HCT116 (cell line): ENCODE results near the gene RPS6KL1. TPM values are rescaled to one million over a fixed set of nuclear protein-coding genes. Genes with fewer than 3 reads are reported as not detected.

Source experiments
- ATAC-seq: fragments of 200-7000 bp; cut with Tn5 transposase; 2 replicates; pipeline ENCODE4 v1.9.1; 2020; ENCODE audit warnings: mild to moderate bottlenecking, moderate library complexity
- BruUV-seq: library from RNA; stranded (reverse); fragments of 400-500 nt; replicated peaks from 2 replicates; lab custom pipeline; 2021; lab: Mats Ljungman, UMichigan
- CTCF ChIA-PET: fragments of 300-600 bp; sonication (Branson Sonifier 250); formaldehyde crosslinking; loops from one replicate; lab custom pipeline; 2021; ENCODE audit warnings: antibody characterized with exemption; lab: Charles Lee
- POLR2A ChIA-PET: fragments of 300-600, 350-600 bp; sonication (Branson Sonifier 250); formaldehyde crosslinking; loops from one replicate; lab custom pipeline; 2021; ENCODE audit warnings: antibody characterized with exemption; lab: Charles Lee
- RAD21 ChIA-PET, 2 experiments: fragments of 300-600 bp; sonication (Branson Sonifier 250); formaldehyde crosslinking; loops; one replicate each; lab custom pipeline; 2023; ENCODE audit warnings: low total read pairs in 2 of 2; ENCODE audit not compliant: uncharacterized antibody in 2 of 2, unreplicated experiment in 2 of 2, low non-redundant PET in 1 of 2; lab: Charles Lee
- DNase-seq: peaks from one replicate; pipeline ENCODE4 v3.0.0-alpha.2; 2010; ENCODE audit warnings: low read depth, low spot score
- H2AFZ ChIP-seq: fragments of 200-600 bp; shearing (Covaris generic), sonication (generic); 2 replicates; pipeline ENCODE4 v1.6.1; 2017; ENCODE audit warnings: low read depth, mixed run types, mixed read lengths, antibody characterized with exemption, low read length; ENCODE audit not compliant: poor library complexity, severe bottlenecking
- H3K27ac ChIP-seq: 2 replicates; pipeline ENCODE4 v1.5.1; 2012; ENCODE audit warnings: low read depth, low read length
- H3K27me3 ChIP-seq: fragments of 200-600 bp; sonication (generic); 2 replicates; pipeline ENCODE4 v1.6.1; 2016; ENCODE audit warnings: mixed run types, low read length, mixed read lengths; ENCODE audit not compliant: insufficient read depth
- H3K36me3 ChIP-seq, 2 experiments: fragments of 200-500 bp in 1 of 2; fragments of 200-600 bp in 1 of 2; sonication (Bioruptor generic) in 1 of 2; sonication (generic) in 1 of 2; 2 replicates each; pipeline versions ENCODE4 v1.5.1 to v1.6.1; 2014 to 2016; ENCODE audit warnings: low read length in 2 of 2, inconsistent platforms in 1 of 2, mixed read lengths in 1 of 2, mixed run types in 1 of 2; ENCODE audit not compliant: insufficient read depth in 2 of 2, control insufficient read depth in 1 of 2
- H3K4me1 ChIP-seq, 2 experiments: fragments of 200-600 bp in 1 of 2; sonication (generic) in 1 of 2; 2 replicates each; pipeline versions ENCODE4 v1.5.1 to v1.6.1; 2012 to 2017; ENCODE audit warnings: low read length in 2 of 2, inconsistent platforms in 1 of 2, mild to moderate bottlenecking in 1 of 2, mixed read lengths in 1 of 2, mixed run types in 1 of 2, moderate library complexity in 1 of 2; ENCODE audit not compliant: insufficient read depth in 2 of 2, control insufficient read depth in 1 of 2
- H3K4me2 ChIP-seq: fragments of 200-600 bp; sonication (generic); 2 replicates; pipeline ENCODE4 v1.6.1; 2017; ENCODE audit warnings: mixed run types, low read length, mixed read lengths
- H3K4me3 ChIP-seq, 2 experiments: fragments of 200-600 bp in 1 of 2; sonication (generic) in 1 of 2; replicated peaks in 1 of 2; 2 replicates each; pipeline ENCODE4 v1.5.1; 2011 to 2016; ENCODE audit warnings: low read length in 2 of 2, control low read depth in 1 of 2, low read depth in 1 of 2, mild to moderate bottlenecking in 1 of 2, mixed read lengths in 1 of 2, mixed run types in 1 of 2
- H3K79me2 ChIP-seq: fragments of 200-600 bp; sonication (generic); 2 replicates; pipeline ENCODE4 v1.6.1; 2017; ENCODE audit warnings: mild to moderate bottlenecking, mixed run types, low read length, moderate library complexity, mixed read lengths; ENCODE audit not compliant: insufficient read depth
- H3K9ac ChIP-seq: fragments of 200-600 bp; sonication (generic); 2 replicates; pipeline ENCODE4 v1.6.1; 2016; ENCODE audit warnings: low read length, mixed read lengths
- H3K9me2 ChIP-seq: fragments of 200-600 bp; sonication (generic), shearing (Covaris generic); 2 replicates; pipeline ENCODE4 v1.6.1; 2017; ENCODE audit warnings: mixed run types, mild to moderate bottlenecking, moderate library complexity; ENCODE audit not compliant: insufficient read depth
- H3K9me3 ChIP-seq, 2 experiments: fragments of 200-500 bp in 1 of 2; fragments of 200-600 bp in 1 of 2; sonication (Bioruptor generic) in 1 of 2; sonication (generic) in 1 of 2; 2 replicates each; pipeline ENCODE4 v1.6.1; 2014 to 2017; ENCODE audit warnings: low read length in 2 of 2, mixed read lengths in 2 of 2, inconsistent platforms in 1 of 2, low read depth in 1 of 2, mild to moderate bottlenecking in 1 of 2, mixed run types in 1 of 2, moderate library complexity in 1 of 2; ENCODE audit not compliant: control insufficient read depth in 1 of 2, insufficient read depth in 1 of 2
- H4K20me1 ChIP-seq: fragments of 200-600 bp; sonication (generic), shearing (Covaris generic); 2 replicates; pipeline ENCODE4 v1.6.1; 2017; ENCODE audit warnings: mixed run types, mild to moderate bottlenecking, moderate library complexity; ENCODE audit not compliant: insufficient read depth
- CBX3 ChIP-seq: IDR thresholded peaks from 2 replicates; pipeline ENCODE4 v1.6.1; 2012; ENCODE audit warnings: low read depth
- EGR1 ChIP-seq: IDR thresholded peaks from 2 replicates; pipeline ENCODE4 v1.6.1; 2012; ENCODE audit warnings: low read depth
- EZH2 ChIP-seq: fragments of 200-600 bp; sonication (generic); IDR thresholded peaks from 2 replicates; pipeline ENCODE4 v1.6.1; 2017; ENCODE audit warnings: antibody characterized with exemption, mixed run types
- EZH2phosphoT487 ChIP-seq: fragments of 200-600 bp; IDR thresholded peaks from 2 replicates; pipeline ENCODE4 v1.6.1; 2018; ENCODE audit warnings: antibody characterized with exemption, borderline replicate concordance
- FOSL1 ChIP-seq: IDR thresholded peaks from 2 replicates; pipeline ENCODE4 v1.6.1; 2012; ENCODE audit warnings: low read depth
- POLR2A ChIP-seq: IDR thresholded peaks from 2 replicates; pipeline ENCODE4 v1.7.0; 2011; ENCODE audit warnings: borderline replicate concordance; ENCODE audit not compliant: insufficient read depth, insufficient read length; ENCODE audit errors: extremely low read depth
- ZFX ChIP-seq: fragments of 450-650 bp; IDR thresholded peaks from 2 replicates; pipeline ENCODE4 v1.6.1; 2017
- ZNF274 ChIP-seq: fragments of 200-500 bp; sonication (Bioruptor generic); IDR thresholded peaks from 2 replicates; pipeline ENCODE4 v1.6.1; 2014; ENCODE audit warnings: mild to moderate bottlenecking, low read depth, low read length, inconsistent platforms
- intact Hi-C: fragments of 100-400 bp; cut with micrococcal nuclease; formaldehyde crosslinking; loops from 2 replicates; pipeline ENCODE4 v1.10.0; 2022
- total RNA-seq: library from RNA; stranded (reverse); gene quantifications from one replicate; pipeline ENCODE4 v1.2.1, GENCODE V29; 2021; ENCODE audit not compliant: unreplicated experiment
- TF ChIP-seq, protein P1 (sequence below): IDR thresholded peaks from 2 replicates; pipeline ENCODE4 v1.6.1; 2012
- TF ChIP-seq, protein P2 (sequence below), 3 experiments: fragments of 200-600 bp in 1 of 3; sonication (generic) in 1 of 3; IDR thresholded peaks in 2 of 3; conservative IDR thresholded peaks in 1 of 3; 2 replicates each; pipeline ENCODE4 v1.5.1; 2012 to 2017; ENCODE audit warnings: low read depth in 2 of 3, low read length in 2 of 3, antibody characterized with exemption in 1 of 3, borderline replicate concordance in 1 of 3, control low read depth in 1 of 3, mild to moderate bottlenecking in 1 of 3, mixed read lengths in 1 of 3, mixed run types in 1 of 3, moderate library complexity in 1 of 3; ENCODE audit not compliant: insufficient read depth in 1 of 3

The RPS6KL1 gene
- total RNA-seq, 1 experiment from 2014 or later = 6.7 TPM

DNA sequence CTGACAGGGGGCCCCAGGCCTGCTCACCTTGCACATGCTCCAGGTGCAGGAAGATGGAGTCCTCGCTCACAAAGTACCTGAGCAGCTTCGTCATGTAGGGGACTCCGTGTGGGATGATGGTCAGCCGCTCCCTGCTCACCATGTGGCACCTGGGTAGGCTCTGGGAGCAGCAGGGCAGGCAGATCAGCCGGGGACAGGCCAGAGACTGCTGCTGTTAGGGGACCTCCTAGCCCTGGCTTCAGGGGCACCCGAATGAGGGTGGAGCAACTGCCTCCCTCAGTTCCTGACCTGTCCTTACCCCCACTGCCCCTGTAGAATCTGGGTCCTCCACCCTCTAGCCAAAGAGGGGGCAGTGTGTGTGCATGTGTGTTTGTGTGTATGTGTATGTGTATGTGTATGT is 11.8 kb downstream of the RPS6KL1 start:
- ATAC-seq (0 out of 2 replicates have a peak, but pooled peaks have one; percentile 7), DNase-seq (no peak)
- BruUV-seq = no TSS peak
- Histone ChIP-seq H3K79me2 (no peaks in the 10 kb centered on the region), H3K4me1 (peaks cover 10 to 21% of the 10 kb centered on the region in 2 experiments; a peak in 3 of 4 replicates), H3K4me3 (no peak overlapping the region), H3K36me3 (no peaks in the 10 kb centered on the region; a peak in 2 of 4 replicates), H2AFZ (no peak overlapping the region), H3K9me3 (no peaks in the 10 kb centered on the region), H3K9me2 (no peaks in the 10 kb centered on the region), H3K27ac (no peak overlapping the region; the same call in 1 of the 2 replicates), H3K9ac (no peak overlapping the region), H3K27me3 (no peaks in the 10 kb centered on the region), H3K4me2 (peak overlapping the region; percentile 39; the same call in 1 of the 2 replicates), H4K20me1 (no peaks in the 10 kb centered on the region)
- TF ChIP-seq FOSL1 = no peak
- TF ChIP-seq EZH2phosphoT487 = no peak
- no peak for TF ChIP-seq EZH2
- TF ChIP-seq, protein P1, sequence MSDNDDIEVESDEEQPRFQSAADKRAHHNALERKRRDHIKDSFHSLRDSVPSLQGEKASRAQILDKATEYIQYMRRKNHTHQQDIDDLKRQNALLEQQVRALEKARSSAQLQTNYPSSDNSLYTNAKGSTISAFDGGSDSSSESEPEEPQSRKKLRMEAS = no peak
- no peak for TF ChIP-seq ZFX
- TF ChIP-seq, protein P2, sequence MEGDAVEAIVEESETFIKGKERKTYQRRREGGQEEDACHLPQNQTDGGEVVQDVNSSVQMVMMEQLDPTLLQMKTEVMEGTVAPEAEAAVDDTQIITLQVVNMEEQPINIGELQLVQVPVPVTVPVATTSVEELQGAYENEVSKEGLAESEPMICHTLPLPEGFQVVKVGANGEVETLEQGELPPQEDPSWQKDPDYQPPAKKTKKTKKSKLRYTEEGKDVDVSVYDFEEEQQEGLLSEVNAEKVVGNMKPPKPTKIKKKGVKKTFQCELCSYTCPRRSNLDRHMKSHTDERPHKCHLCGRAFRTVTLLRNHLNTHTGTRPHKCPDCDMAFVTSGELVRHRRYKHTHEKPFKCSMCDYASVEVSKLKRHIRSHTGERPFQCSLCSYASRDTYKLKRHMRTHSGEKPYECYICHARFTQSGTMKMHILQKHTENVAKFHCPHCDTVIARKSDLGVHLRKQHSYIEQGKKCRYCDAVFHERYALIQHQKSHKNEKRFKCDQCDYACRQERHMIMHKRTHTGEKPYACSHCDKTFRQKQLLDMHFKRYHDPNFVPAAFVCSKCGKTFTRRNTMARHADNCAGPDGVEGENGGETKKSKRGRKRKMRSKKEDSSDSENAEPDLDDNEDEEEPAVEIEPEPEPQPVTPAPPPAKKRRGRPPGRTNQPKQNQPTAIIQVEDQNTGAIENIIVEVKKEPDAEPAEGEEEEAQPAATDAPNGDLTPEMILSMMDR (IDR thresholded peaks at IDR 0.05 in 2 of 3, conservative IDR thresholded peaks at IDR 0.05 in 1 of 3; ENCODE audit: borderline replicate concordance in 1 of 3, insufficient read depth in 1 of 3, low read depth in 2 of 3, low read length in 2 of 3) = no peak
- intact Hi-C loops = no loop called here
- CTCF ChIA-PET = interaction anchor here (0.6 to 2.3 kb wide), 3 partner anchors 12 to 50 kb away, joined by 3 to 7 read pairs (median 5); partner anchors contain the start of gene RPS6KL1
- POLR2A ChIA-PET = no interaction called here
- RAD21 ChIA-PET = no interaction called here

DNA sequence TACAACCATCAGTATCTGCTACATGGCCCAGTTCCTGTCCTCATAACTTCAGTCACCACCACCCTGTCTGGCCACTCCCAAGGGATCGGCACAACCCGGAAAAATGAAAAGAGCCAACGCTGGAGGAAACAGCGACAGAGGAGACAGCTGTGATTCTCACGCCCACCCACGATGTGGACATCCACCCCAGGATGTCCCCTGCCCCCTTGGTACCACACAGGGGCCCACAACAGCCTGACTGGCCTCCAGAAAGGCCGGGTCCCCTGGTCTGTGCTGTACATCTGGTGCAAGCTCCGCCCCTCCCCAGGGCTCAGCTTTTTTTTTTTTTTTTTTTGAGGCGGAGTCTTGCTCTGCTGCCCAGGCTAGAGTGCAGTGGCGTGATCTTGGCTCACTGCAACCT is 12.5 kb downstream of the RPS6KL1 start:
- Histone ChIP-seq H4K20me1 (no peaks in the 10 kb centered on the region), H2AFZ (no peak overlapping the region), H3K9me2 (no peaks in the 10 kb centered on the region), H3K9me3 (no peaks in the 10 kb centered on the region), H3K4me2 (no peak overlapping the region), H3K4me1 (peaks cover 12 to 24% of the 10 kb centered on the region in 2 experiments; a peak in 3 of 4 replicates), H3K36me3 (no peaks in the 10 kb centered on the region; a peak in 2 of 4 replicates), H3K27ac (no peak overlapping the region; the same call in 1 of the 2 replicates), H3K79me2 (no peaks in the 10 kb centered on the region), H3K4me3 (no peak overlapping the region), H3K9ac (no peak overlapping the region), H3K27me3 (no peaks in the 10 kb centered on the region)
- ATAC-seq (peak; percentile 39; the same call in 1 of the 2 replicates), DNase-seq (no peak)
- RAD21 ChIA-PET = interaction anchor here (0.6 kb wide), 2 partner anchors 35 to 209 kb away, joined by 3 to 4 read pairs; partner anchors contain the start of gene PROX2 (in 1 of the 2)
- POLR2A ChIA-PET = no interaction called here
- intact Hi-C loops = no loop called here
- CTCF ChIA-PET = interaction anchor here (2.3 kb wide), 1 partner anchor 50 kb away, joined by 7 read pairs; no protein-coding TSS in a partner anchor
- TF ChIP-seq CBX3 (no peak), ZNF274 (no peak), FOSL1 (no peak), EZH2phosphoT487 (no peak), EGR1 (no peak), POLR2A (no peak)
- no TSS peak for BruUV-seq
